Endothelial cell of umbilical vein (primary cell): Measurements from ENCODE around the gene SLC6A20. TPM values are rescaled to one million over a fixed set of nuclear protein-coding genes. Genes with fewer than 3 reads are reported as not detected.

Source experiments
- BruUV-seq: library from RNA; stranded (reverse); fragments of 400-500 nt; replicated peaks from 2 replicates; lab custom pipeline; 2021; lab: Mats Ljungman, UMichigan
- CTCF ChIA-PET: fragments of 300-600, 350-600 bp; sonication (Branson Sonifier 250); formaldehyde crosslinking; loops from one replicate; lab custom pipeline; 2021; ENCODE audit warnings: antibody characterized with exemption, inconsistent platforms; lab: Charles Lee
- POLR2A ChIA-PET: fragments of 300-600, 350-600 bp; sonication (Branson Sonifier 250); formaldehyde crosslinking; loops from one replicate; lab custom pipeline; 2021; ENCODE audit warnings: antibody characterized with exemption, inconsistent platforms; lab: Charles Lee
- DNase-seq: peaks from one replicate; pipeline ENCODE4 v3.0.0-alpha.2; 2011; ENCODE audit warnings: low read depth, low spot score
- FAIRE-seq: peaks from 2 replicates; lab custom pipeline; 2011; peaks lifted over from hg19 to GRCh38; lab: Jason Lieb, UNC
- H2AFZ ChIP-seq: 2 replicates; pipeline ENCODE4 v1.6.0; 2012; ENCODE audit warnings: low read depth, low read length, control low read depth, inconsistent platforms
- H3K27ac ChIP-seq: 2 replicates; pipeline ENCODE4 v1.5.1; 2011; ENCODE audit warnings: low read depth, mild to moderate bottlenecking, control low read depth, low read length, moderate library complexity; ENCODE audit not compliant: insufficient read depth
- H3K27me3 ChIP-seq, 2 experiments: 2 replicates each; pipeline versions ENCODE4 v1.6.0 to v1.6.1; 2011; ENCODE audit warnings: low read length in 2 of 2, mixed read lengths in 1 of 2; ENCODE audit not compliant: control insufficient read depth in 2 of 2, insufficient read depth in 2 of 2
- H3K36me3 ChIP-seq, 2 experiments: 2 replicates in 1 of 2; 3 replicates in 1 of 2; pipeline ENCODE4 v1.5.1; 2011; ENCODE audit warnings: low read length in 2 of 2, mild to moderate bottlenecking in 1 of 2, moderate library complexity in 1 of 2; ENCODE audit not compliant: control insufficient read depth in 2 of 2, insufficient read depth in 2 of 2; ENCODE audit errors: extremely low read depth in 1 of 2
- H3K4me1 ChIP-seq: 3 replicates; pipeline ENCODE4 v1.5.1; 2011; ENCODE audit warnings: mild to moderate bottlenecking, low read length; ENCODE audit not compliant: control insufficient read depth, insufficient read depth; ENCODE audit errors: extremely low read depth
- H3K4me2 ChIP-seq: 2 replicates; pipeline ENCODE4 v1.6.1; 2011; ENCODE audit warnings: low read length, control low read depth, mixed read lengths; ENCODE audit not compliant: insufficient read depth
- H3K4me3 ChIP-seq, 3 experiments: fragments of 200-600 bp in 1 of 3; sonication (generic), shearing (Covaris generic) in 1 of 3; replicated peaks in 1 of 3; 2 replicates each; pipeline ENCODE4 v1.5.1; 2011 to 2016; ENCODE audit warnings: control low read depth in 3 of 3, low read length in 3 of 3, mild to moderate bottlenecking in 2 of 3, inconsistent platforms in 1 of 3, low read depth in 1 of 3, moderate library complexity in 1 of 3; ENCODE audit not compliant: insufficient read depth in 1 of 3
- H3K79me2 ChIP-seq: 2 replicates; pipeline ENCODE4 v1.6.0; 2012; ENCODE audit warnings: low read length, inconsistent platforms; ENCODE audit not compliant: control insufficient read depth, insufficient read depth
- H3K9ac ChIP-seq: replicated peaks from 2 replicates; pipeline ENCODE3; 2011; ENCODE audit warnings: low read length, control low read depth; ENCODE audit not compliant: insufficient read depth; ENCODE audit errors: extremely low read depth
- H3K9me1 ChIP-seq: replicated peaks from 3 replicates; pipeline ENCODE4 v1.6.0; 2011; ENCODE audit warnings: mild to moderate bottlenecking, low read length; ENCODE audit not compliant: control insufficient read depth, insufficient read depth; ENCODE audit errors: extremely low read depth
- H3K9me3 ChIP-seq: replicated peaks from 2 replicates; pipeline ENCODE4 v1.5.1; 2012; ENCODE audit warnings: low read length, inconsistent platforms; ENCODE audit not compliant: control insufficient read depth, insufficient read depth
- H4K20me1 ChIP-seq: replicated peaks from 2 replicates; pipeline ENCODE3; 2011; ENCODE audit warnings: mild to moderate bottlenecking, low read length; ENCODE audit not compliant: control insufficient read depth, insufficient read depth; ENCODE audit errors: extremely low read depth
- CTCF ChIP-seq, 2 donors: IDR thresholded peaks; 1 replicate in 1 of 2; 2 replicates in 1 of 2; pipeline ENCODE4 v1.5.1; 2011; ENCODE audit warnings: low read length in 2 of 2, mild to moderate bottlenecking in 2 of 2, moderate library complexity in 2 of 2, control low read depth in 1 of 2, inconsistent platforms in 1 of 2, low read depth in 1 of 2; ENCODE audit not compliant: insufficient read depth in 1 of 2; ENCODE audit errors: extremely low read depth in 1 of 2
- EZH2 ChIP-seq: IDR thresholded peaks from 2 replicates; pipeline ENCODE4 v1.6.1; 2012; ENCODE audit warnings: borderline replicate concordance, low read depth, mild to moderate bottlenecking, moderate library complexity, low read length, inconsistent platforms; ENCODE audit not compliant: severe bottlenecking
- GATA2 ChIP-seq: IDR thresholded peaks from 2 replicates; pipeline ENCODE4 v1.7.0; 2011; ENCODE audit warnings: low read depth, mild to moderate bottlenecking, moderate library complexity, mixed read lengths, low read length; ENCODE audit not compliant: insufficient read length, insufficient read depth
- JUN ChIP-seq: IDR thresholded peaks from 2 replicates; pipeline ENCODE4 v1.6.1; 2011; ENCODE audit warnings: borderline replicate concordance, low read depth; ENCODE audit not compliant: insufficient read length, insufficient read depth
- MAX ChIP-seq: IDR thresholded peaks from 2 replicates; pipeline ENCODE4 v1.6.1; 2011; ENCODE audit not compliant: insufficient read depth, insufficient read length
- MYC ChIP-seq: IDR thresholded peaks from one replicate; pipeline ENCODE4 v1.6.1; 2011; ENCODE audit warnings: mild to moderate bottlenecking, low read depth, low read length
- POLR2A ChIP-seq: IDR thresholded peaks from 2 replicates; pipeline ENCODE4 v1.6.1; 2012; ENCODE audit warnings: low read depth, mild to moderate bottlenecking, control low read depth, low read length
- POLR2AphosphoS5 ChIP-seq: IDR thresholded peaks from 2 replicates; pipeline ENCODE4 v1.6.1; 2012; ENCODE audit warnings: low read depth, mild to moderate bottlenecking, control low read depth, low read length, moderate library complexity; ENCODE audit not compliant: insufficient read depth
- dilution Hi-C: fragments of 300-500 bp; cut with MboI; formaldehyde crosslinking; loops from one replicate; pipeline ENCODE4 v1.15.0; 2019; ENCODE audit warnings: low sequenced_read_pairs; ENCODE audit not compliant: extremely low pct_ligation_motif_present
- intact Hi-C: fragments of 100-400 bp; cut with micrococcal nuclease; formaldehyde crosslinking; loops from one replicate; pipeline ENCODE4 v1.10.0; 2022
- polyA plus RNA-seq, 4 experiments: library from polyadenylated mRNA; depleted of rRNA in 3 of 4; stranded (reverse) in 3 of 4; unstranded in 1 of 4; fragments of >200 nt; gene quantifications; 2 replicates each; pipeline versions ENCODE4 v1.2.1 to v1.2.3, GENCODE V29; 2011 to 2012; ENCODE audit warnings: missing spikeins in 1 of 4
- total RNA-seq: library from RNA; stranded (reverse); gene quantifications from 2 replicates; pipeline ENCODE4 v1.2.3, GENCODE V29; 2021

SLC6A20 gene
- total and polyA plus RNA-seq, 2 donors (not counting 3 experiments of a cell fraction or from before 2014, with no cell fraction given) = not detected

GRCh38 chr3:45792516-45793172 lies 3.7 kb downstream of the SLC6A20 start:
- Histone ChIP-seq H3K4me2 (no peak overlapping the region), H3K9ac (no peak overlapping the region), H3K36me3 (no peaks in the 10 kb centered on the region), H3K4me1 (peaks cover 8% of the 10 kb centered on the region), H4K20me1 (no peaks in the 10 kb centered on the region), H3K9me1 (no peaks in the 10 kb centered on the region), H3K9me3 (no peaks in the 10 kb centered on the region), H3K4me3 (no peak overlapping the region), H3K27ac (no peak overlapping the region), H2AFZ (no peak overlapping the region), H3K27me3 (peaks cover 41 to 53% of the 10 kb centered on the region in 2 experiments), H3K79me2 (no peaks in the 10 kb centered on the region)
- ChIA-PET CTCF (interaction anchor here (1.1 kb wide), 1 partner anchor 33 kb away, joined by 3 read pairs; no protein-coding TSS in a partner anchor), POLR2A (no interaction called here)
- FAIRE-seq (no peak), DNase-seq (no peak)
- no TSS peak for BruUV-seq
- dilution Hi-C loops = no loop called here
- intact Hi-C loops = no loop called here
- TF ChIP-seq POLR2A (no peak), MAX (no peak), EZH2 (no peak), CTCF (IDR thresholded peaks at IDR 0.05; ENCODE audit: extremely low read depth in 1 of 2, insufficient read depth in 1 of 2, low read depth in 1 of 2, low read length in 2 of 2) (no peak), JUN (no peak), MYC (no peak), POLR2AphosphoS5 (no peak), GATA2 (no peak)
